ENCODE measurements around the gene NEURL4.
A peak's percentile ranks its signal among the peaks of the same experiment; 100 is the strongest.

GRCh38 chr17:7296189-7296861, 32.8 kb downstream of the NEURL4 start:
- TF ChIP-seq, protein P1, sequence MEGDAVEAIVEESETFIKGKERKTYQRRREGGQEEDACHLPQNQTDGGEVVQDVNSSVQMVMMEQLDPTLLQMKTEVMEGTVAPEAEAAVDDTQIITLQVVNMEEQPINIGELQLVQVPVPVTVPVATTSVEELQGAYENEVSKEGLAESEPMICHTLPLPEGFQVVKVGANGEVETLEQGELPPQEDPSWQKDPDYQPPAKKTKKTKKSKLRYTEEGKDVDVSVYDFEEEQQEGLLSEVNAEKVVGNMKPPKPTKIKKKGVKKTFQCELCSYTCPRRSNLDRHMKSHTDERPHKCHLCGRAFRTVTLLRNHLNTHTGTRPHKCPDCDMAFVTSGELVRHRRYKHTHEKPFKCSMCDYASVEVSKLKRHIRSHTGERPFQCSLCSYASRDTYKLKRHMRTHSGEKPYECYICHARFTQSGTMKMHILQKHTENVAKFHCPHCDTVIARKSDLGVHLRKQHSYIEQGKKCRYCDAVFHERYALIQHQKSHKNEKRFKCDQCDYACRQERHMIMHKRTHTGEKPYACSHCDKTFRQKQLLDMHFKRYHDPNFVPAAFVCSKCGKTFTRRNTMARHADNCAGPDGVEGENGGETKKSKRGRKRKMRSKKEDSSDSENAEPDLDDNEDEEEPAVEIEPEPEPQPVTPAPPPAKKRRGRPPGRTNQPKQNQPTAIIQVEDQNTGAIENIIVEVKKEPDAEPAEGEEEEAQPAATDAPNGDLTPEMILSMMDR (IDR thresholded peaks at IDR 0.05) = peak in 3 of 4 experiments; percentile 98 to 99 (median 99)
- TF ChIP-seq POLR2AphosphoS5 (IDR thresholded peaks at IDR 0.05) (peak; percentile 78), EP300 (IDR thresholded peaks at IDR 0.05) (no peak)

Data from gastroesophageal sphincter (tissue), 3 donors.